GM21528 (cell line): ENCODE measurements around the gene CCDC194.

Source experiments
- ATAC-seq: cut with Tn5 transposase; IDR thresholded peaks from one replicate; pipeline ENCODE4 v1.9.1; 2021; ENCODE audit warnings: mild to moderate bottlenecking, moderate library complexity; ENCODE audit not compliant: unreplicated experiment, low FRiP score

The CCDC194 gene

GRCh38 chr19:17393914-17394313, at the start of gene CCDC194:
CCDC194 (minus strand) TSS chr19:17394196; CDS start chr19:17394158, 38 bp downstream.
- no peak for ATAC-seq

- no peak for ATAC-seq
Measured at GRCh38 chr19:17441241-17442021, 47.4 kb upstream of the CCDC194 start.

GRCh38 chr19:17436874-17437267, 42.9 kb upstream of the CCDC194 start:
- no peak for ATAC-seq

GRCh38 chr19:17436094-17436873, 42.3 kb upstream of the CCDC194 start:
- ATAC-seq: no peak

- no peak for ATAC-seq
Measured at GRCh38 chr19:17435218-17435617, 41.2 kb upstream of the CCDC194 start.

GRCh38 chr19:17431417-17431816, 37.4 kb upstream of the CCDC194 start:
- no peak for ATAC-seq

GRCh38 chr19:17429641-17430113, 35.7 kb upstream of the CCDC194 start:
- no peak for ATAC-seq

- no peak for ATAC-seq
Measured at GRCh38 chr19:17424743-17425365, 30.9 kb upstream of the CCDC194 start.

- ATAC-seq: no peak
Measured at GRCh38 chr19:17423429-17424208, 29.6 kb upstream of the CCDC194 start.

GRCh38 chr19:17421942-17422341, 27.9 kb upstream of the CCDC194 start:
- ATAC-seq: no peak

GRCh38 chr19:17420475-17420924, 26.5 kb upstream of the CCDC194 start:
- peak; percentile 21 for ATAC-seq

GRCh38 chr19:17419621-17420474, 25.9 kb upstream of the CCDC194 start, which contains the start of gene MVB12A:
MVB12A (plus strand) TSS chr19:17420047; CDS start chr19:17420136, 89 bp downstream.
- ATAC-seq: peak; percentile 85

GRCh38 chr19:17419154-17419620, 25.2 kb upstream of the CCDC194 start:
- ATAC-seq: no peak

GRCh38 chr19:17418710-17419109, 24.7 kb upstream of the CCDC194 start:
- no peak for ATAC-seq

GRCh38 chr19:17415121-17415520, 21.1 kb upstream of the CCDC194 start:
- no peak for ATAC-seq

GRCh38 chr19:17414097-17414496, 20.1 kb upstream of the CCDC194 start:
- ATAC-seq: no peak

- ATAC-seq: no peak
Measured at GRCh38 chr19:17411801-17412200, 17.8 kb upstream of the CCDC194 start.

- ATAC-seq: no peak
Measured at GRCh38 chr19:17409990-17410389, 16.0 kb upstream of the CCDC194 start.

- ATAC-seq: no peak
Measured at GRCh38 chr19:17406887-17407196, 12.8 kb upstream of the CCDC194 start.
